Neuronal stem cell (in vitro differentiated cells): ENCODE data around the gene ELMO1.

Source experiments
- DNase-seq: peaks from one replicate; pipeline ENCODE4 v3.0.0-alpha.2; 2013; ENCODE audit warnings: low spot score
- H2AFZ ChIP-seq: one replicate; pipeline ENCODE4 v1.6.1; 2013; ENCODE audit warnings: mild to moderate bottlenecking, low read length, inconsistent platforms
- H2AK5ac ChIP-seq: 2 replicates; pipeline ENCODE4 v1.6.1; 2013; ENCODE audit warnings: low read depth, mild to moderate bottlenecking, inconsistent platforms, low read length, moderate library complexity, mixed read lengths
- H2BK120ac ChIP-seq: 2 replicates; pipeline ENCODE4 v1.6.1; 2013; ENCODE audit warnings: low read depth, mild to moderate bottlenecking, inconsistent platforms, low read length, moderate library complexity, mixed read lengths
- H2BK12ac ChIP-seq: one replicate; pipeline ENCODE4 v1.6.1; 2013; ENCODE audit warnings: low read length, inconsistent platforms
- H2BK15ac ChIP-seq: 2 replicates; pipeline ENCODE4 v1.6.1; 2013; ENCODE audit warnings: mild to moderate bottlenecking, low read length, inconsistent platforms, mixed read lengths
- H2BK5ac ChIP-seq: one replicate; pipeline ENCODE4 v1.6.1; 2013; ENCODE audit warnings: inconsistent platforms, mild to moderate bottlenecking, low read length, moderate library complexity
- H3K14ac ChIP-seq: one replicate; pipeline ENCODE4 v1.6.1; 2013; ENCODE audit warnings: low read length, inconsistent platforms
- H3K18ac ChIP-seq: 2 replicates; pipeline ENCODE4 v1.6.1; 2013; ENCODE audit warnings: low read length, inconsistent platforms
- H3K23ac ChIP-seq: 2 replicates; pipeline ENCODE4 v1.6.1; 2013; ENCODE audit warnings: low read depth, mild to moderate bottlenecking, mixed read lengths, low read length, inconsistent platforms; ENCODE audit not compliant: poor library complexity
- H3K27ac ChIP-seq: replicated peaks from 3 replicates; pipeline ENCODE4 v1.5.1; 2013; ENCODE audit warnings: low read length, inconsistent platforms
- H3K27me3 ChIP-seq, 3 experiments: 2 replicates each; pipeline ENCODE4 v1.6.1; 2013; ENCODE audit warnings: low read length in 3 of 3, mild to moderate bottlenecking in 2 of 3, inconsistent platforms in 1 of 3, low read depth in 1 of 3, mixed read lengths in 1 of 3, moderate library complexity in 1 of 3; ENCODE audit not compliant: control insufficient read depth in 3 of 3, insufficient read depth in 3 of 3
- H3K36me3 ChIP-seq, 2 donors: replicated peaks in 1 of 2; 2 replicates each; pipeline ENCODE4 v1.6.1; 2013; ENCODE audit warnings: low read length in 2 of 2; ENCODE audit not compliant: control insufficient read depth in 2 of 2, insufficient read depth in 2 of 2
- H3K4ac ChIP-seq: 2 replicates; pipeline ENCODE4 v1.6.1; 2013; ENCODE audit warnings: inconsistent platforms, mild to moderate bottlenecking, low read length, moderate library complexity
- H3K4me1 ChIP-seq, 2 donors: 1 replicate in 1 of 2; 2 replicates in 1 of 2; pipeline ENCODE4 v1.6.1; 2013; ENCODE audit warnings: low read length in 2 of 2, low read depth in 1 of 2; ENCODE audit not compliant: control insufficient read depth in 2 of 2, insufficient read depth in 1 of 2
- H3K4me2 ChIP-seq: one replicate; pipeline ENCODE4 v1.6.1; 2013; ENCODE audit warnings: mild to moderate bottlenecking, low read length, inconsistent platforms; ENCODE audit not compliant: insufficient read depth, poor library complexity, severe bottlenecking
- H3K4me3 ChIP-seq, 2 donors: 2 replicates each; pipeline ENCODE4 v1.5.1; 2013; ENCODE audit warnings: low read length in 2 of 2, mild to moderate bottlenecking in 2 of 2, inconsistent platforms in 1 of 2, moderate library complexity in 1 of 2
- H3K79me1 ChIP-seq: one replicate; pipeline ENCODE4 v1.6.1; 2013; ENCODE audit warnings: low read depth, mild to moderate bottlenecking, inconsistent platforms, low read length, moderate library complexity
- H3K9ac ChIP-seq: one replicate; pipeline ENCODE4 v1.6.1; 2013; ENCODE audit warnings: mild to moderate bottlenecking, low read depth, low read length, inconsistent platforms; ENCODE audit not compliant: poor library complexity
- H3K9me3 ChIP-seq, 2 donors: replicated peaks in 1 of 2; 2 replicates each; pipeline versions ENCODE3 to v1.6.1; 2013; ENCODE audit warnings: low read length in 2 of 2, mild to moderate bottlenecking in 2 of 2, inconsistent platforms in 1 of 2, low read depth in 1 of 2, mixed read lengths in 1 of 2, moderate library complexity in 1 of 2; ENCODE audit not compliant: control insufficient read depth in 2 of 2, insufficient read depth in 1 of 2
- H4K8ac ChIP-seq: one replicate; pipeline ENCODE4 v1.6.1; 2013; ENCODE audit warnings: low read depth, mild to moderate bottlenecking, inconsistent platforms, low read length, moderate library complexity
- H4K91ac ChIP-seq: one replicate; pipeline ENCODE4 v1.6.1; 2013; ENCODE audit warnings: low read length, low read depth, mild to moderate bottlenecking, inconsistent platforms; ENCODE audit not compliant: poor library complexity
- WGBS, 2 donors: extraction: QIAGEN DNeasy Blood & Tissue Kit; methylation state at CpG; one replicate each; pipeline ENCODE4 v1.1.7; 2013; ENCODE audit warnings: missing lambda C conversion rate in 2 of 2, mixed read lengths in 1 of 2; ENCODE audit not compliant: insufficient read length in 2 of 2, insufficient replicate concordance in 1 of 2; ENCODE audit errors: extremely low coverage in 2 of 2; 5-methylcytosine and 5-hydroxymethylcytosine counted together

The ELMO1 gene

DNA sequence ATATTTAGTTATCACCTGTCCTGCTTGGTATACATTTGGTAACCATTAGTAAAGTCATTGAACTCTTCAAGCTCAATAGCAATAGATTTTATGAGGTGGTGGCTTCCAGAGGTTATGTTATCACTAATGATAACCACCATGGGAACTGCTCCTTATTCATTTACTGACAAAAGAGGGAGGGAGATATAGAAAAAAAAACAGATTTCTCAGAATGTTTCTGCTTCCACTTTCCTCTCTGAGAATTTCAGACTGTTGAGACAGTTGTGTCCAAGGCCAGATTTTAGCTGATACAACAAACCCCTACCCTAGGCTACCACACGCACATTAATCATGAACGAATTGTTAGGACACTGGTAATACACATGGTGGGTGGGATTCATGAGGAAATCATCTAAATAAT lies 570.4 kb downstream of the ELMO1 start:
- H3K23ac ChIP-seq = no peak overlapping the region
- H2BK120ac ChIP-seq = no peak overlapping the region
- no peak overlapping the region for H3K27ac ChIP-seq
- no peak overlapping the region for H2BK12ac ChIP-seq
- H2AFZ ChIP-seq = no peak overlapping the region
- no peak overlapping the region for H3K18ac ChIP-seq
- H3K4me3 ChIP-seq = no peak overlapping the region
- H3K4me2 ChIP-seq = no peak overlapping the region
- H3K4me1 ChIP-seq = peaks cover 4 to 13% of the 10 kb centered on the region in 2 donors
- H4K91ac ChIP-seq = no peak overlapping the region
- H2AK5ac ChIP-seq = no peak overlapping the region
- no peak overlapping the region for H3K9ac ChIP-seq
- no peak for DNase-seq
- H4K8ac ChIP-seq = no peak overlapping the region
- H3K36me3 ChIP-seq = peaks cover 0 to 3% of the 10 kb centered on the region in 2 donors
- H2BK15ac ChIP-seq = no peak overlapping the region
- no peaks in the 10 kb centered on the region for H3K9me3 ChIP-seq
- WGBS, 2 donors = no CpG with 5 or more reads among the region's 2 CpGs
- no peak overlapping the region for H3K14ac ChIP-seq
- no peaks in the 10 kb centered on the region for H3K79me1 ChIP-seq
- H2BK5ac ChIP-seq = no peak overlapping the region
- H3K4ac ChIP-seq = no peak overlapping the region
- H3K27me3 ChIP-seq = no peaks in the 10 kb centered on the region

- H2AK5ac ChIP-seq = no peak overlapping the region
- H3K27me3 ChIP-seq = no peaks in the 10 kb centered on the region
- H3K4me2 ChIP-seq = no peak overlapping the region
- H3K36me3 ChIP-seq = peaks cover 0 to 3% of the 10 kb centered on the region in 2 donors
- H4K8ac ChIP-seq = no peak overlapping the region
- H3K18ac ChIP-seq = no peak overlapping the region
- no peak overlapping the region for H2BK120ac ChIP-seq
- no peak overlapping the region for H2BK5ac ChIP-seq
- H3K79me1 ChIP-seq = no peaks in the 10 kb centered on the region
- no peaks in the 10 kb centered on the region for H3K9me3 ChIP-seq
- H3K23ac ChIP-seq = no peak overlapping the region
- H3K4ac ChIP-seq = no peak overlapping the region
- H2BK12ac ChIP-seq = no peak overlapping the region
- H3K9ac ChIP-seq = no peak overlapping the region
- H3K4me3 ChIP-seq = no peak overlapping the region
- no peak overlapping the region for H4K91ac ChIP-seq
- H3K4me1 ChIP-seq = peaks cover 4 to 12% of the 10 kb centered on the region in 2 donors
- H2AFZ ChIP-seq = no peak overlapping the region
- no peak overlapping the region for H2BK15ac ChIP-seq
- H3K27ac ChIP-seq = no peak overlapping the region
- no peak overlapping the region for H3K14ac ChIP-seq
- no CpG with 5 or more reads among the region's 2 CpGs for WGBS, 2 donors
- peak; percentile 21 for DNase-seq
These were observed 572.9 kb downstream of the ELMO1 start for GRCh38 chr7:36875794-36876193.

DNA sequence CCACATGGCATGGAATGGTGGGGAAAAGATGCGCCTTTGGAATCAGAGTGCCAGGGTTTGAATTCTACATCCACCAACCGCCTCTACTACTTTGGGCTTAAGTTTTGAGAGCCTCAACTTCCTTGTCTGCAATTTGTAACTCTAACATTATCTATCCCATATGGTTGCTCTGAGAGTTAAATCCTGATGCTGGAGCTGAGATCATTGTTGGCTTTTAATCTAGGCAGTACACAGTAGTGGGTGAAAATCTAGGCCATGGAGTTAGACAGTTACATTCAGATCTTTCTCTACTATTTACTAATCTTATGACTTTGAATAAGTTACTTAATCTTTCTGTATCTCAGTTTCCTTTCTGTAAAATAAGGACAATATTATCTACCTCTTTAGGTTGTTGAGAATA lies 574.6 kb downstream of the ELMO1 start:
- Histone ChIP-seq H3K4me3 (no peak overlapping the region), H3K27me3 (no peaks in the 10 kb centered on the region), H3K9ac (no peak overlapping the region), H2BK120ac (no peak overlapping the region), H2AFZ (no peak overlapping the region), H3K27ac (no peak overlapping the region), H3K9me3 (no peaks in the 10 kb centered on the region), H3K4ac (no peak overlapping the region), H4K91ac (no peak overlapping the region), H2BK5ac (no peak overlapping the region), H3K79me1 (no peaks in the 10 kb centered on the region), H3K36me3 (peaks cover 0 to 3% of the 10 kb centered on the region in 2 donors), H2BK12ac (no peak overlapping the region), H3K4me2 (no peak overlapping the region), H3K18ac (no peak overlapping the region), H3K4me1 (peaks cover 5 to 12% of the 10 kb centered on the region in 2 donors), H2BK15ac (no peak overlapping the region), H4K8ac (no peak overlapping the region), H2AK5ac (no peak overlapping the region), H3K23ac (no peak overlapping the region), H3K14ac (no peak overlapping the region)
- DNase-seq = no peak
- WGBS, 2 donors = no CpG with 5 or more reads among the region's 2 CpGs

DNA sequence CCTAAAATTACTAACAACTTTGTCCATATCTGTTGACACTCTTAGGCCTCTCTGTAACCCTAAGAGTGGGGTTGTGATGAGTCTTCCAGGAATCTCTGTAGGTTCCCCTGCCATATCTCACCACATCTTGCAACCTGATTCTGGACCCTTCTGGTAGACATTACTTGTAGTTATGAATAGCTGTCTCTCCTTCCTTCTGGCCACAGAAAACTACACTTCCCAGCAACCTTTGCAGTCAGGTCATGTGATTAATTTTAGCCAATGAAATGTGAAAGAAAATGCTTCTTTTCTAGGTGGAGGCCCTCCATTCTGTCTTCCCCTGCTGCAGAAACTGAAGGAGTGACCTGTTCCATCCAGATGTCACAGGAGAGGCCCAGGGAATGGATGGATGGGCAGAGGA lies 576.8 kb downstream of the ELMO1 start:
- no peak overlapping the region for H3K18ac ChIP-seq
- H2AFZ ChIP-seq = no peak overlapping the region
- H3K9ac ChIP-seq = no peak overlapping the region
- no peak overlapping the region for H3K4me3 ChIP-seq
- H3K4me2 ChIP-seq = no peak overlapping the region
- no peak overlapping the region for H3K23ac ChIP-seq
- H3K9me3 ChIP-seq = no peaks in the 10 kb centered on the region
- no peak overlapping the region for H2BK12ac ChIP-seq
- H3K4me1 ChIP-seq = peaks cover 5 to 11% of the 10 kb centered on the region in 2 donors
- H3K27ac ChIP-seq = no peak overlapping the region
- H3K36me3 ChIP-seq = peaks cover 0 to 3% of the 10 kb centered on the region in 2 donors
- no peaks in the 10 kb centered on the region for H3K79me1 ChIP-seq
- H3K27me3 ChIP-seq = no peaks in the 10 kb centered on the region
- no peak overlapping the region for H4K91ac ChIP-seq
- no peak overlapping the region for H2BK120ac ChIP-seq
- H4K8ac ChIP-seq = no peak overlapping the region
- H2BK15ac ChIP-seq = no peak overlapping the region
- H2BK5ac ChIP-seq = no peak overlapping the region
- no peak for DNase-seq
- H3K4ac ChIP-seq = no peak overlapping the region
- H2AK5ac ChIP-seq = no peak overlapping the region
- H3K14ac ChIP-seq = no peak overlapping the region
